T-helper 2 cell treated with Interferon-gamma antibody and Interleukin-4, amounts not matched to agents 5 μg/mL and 100 μg/mL, for 36 hours (primary cell): ENCODE data around the gene CEBPZOS.
"Not testable (repeated sequence)": the region's sequence is repeated elsewhere in the genome, so short reads cannot be mapped to it uniquely, and the experiment has no call there.

ENCODE experiments used
- DNase-seq: peaks from one replicate; pipeline ENCODE4 v3.0.0; 2021; ENCODE audit warnings: low spot score
- H3K27ac Mint-ChIP-seq: one replicate; pipeline ENCODE4 v1.8.0; 2021; ENCODE audit warnings: mild to moderate bottlenecking, mixed read lengths
- H3K27me3 Mint-ChIP-seq: one replicate; pipeline ENCODE4 v1.8.0; 2021; ENCODE audit warnings: low read depth, mixed read lengths
- H3K36me3 Mint-ChIP-seq: one replicate; pipeline ENCODE4 v1.8.0; 2021; ENCODE audit warnings: low read depth, mixed read lengths
- H3K4me1 Mint-ChIP-seq: one replicate; pipeline ENCODE4 v1.8.0; 2021; ENCODE audit warnings: low read depth, mixed read lengths
- H3K4me3 Mint-ChIP-seq: one replicate; pipeline ENCODE4 v1.8.0; 2022; ENCODE audit warnings: mild to moderate bottlenecking, moderate library complexity, mixed read lengths
- H3K9me3 Mint-ChIP-seq: one replicate; pipeline ENCODE4 v1.8.0; 2021; ENCODE audit warnings: mixed read lengths

Gene CEBPZOS

GRCh38 chr2:37180006-37180639, 16.2 kb upstream of the CEBPZOS start:
- H3K27me3 Mint-ChIP-seq = peaks cover 38% of the 10 kb centered on the region
- no peaks in the 10 kb centered on the region for H3K4me1 Mint-ChIP-seq
- H3K4me3 Mint-ChIP-seq = no peak overlapping the region
- no peaks in the 10 kb centered on the region for H3K9me3 Mint-ChIP-seq
- DNase-seq = no peak
- H3K36me3 Mint-ChIP-seq = no peaks in the 10 kb centered on the region
- H3K27ac Mint-ChIP-seq = no peak overlapping the region

DNA sequence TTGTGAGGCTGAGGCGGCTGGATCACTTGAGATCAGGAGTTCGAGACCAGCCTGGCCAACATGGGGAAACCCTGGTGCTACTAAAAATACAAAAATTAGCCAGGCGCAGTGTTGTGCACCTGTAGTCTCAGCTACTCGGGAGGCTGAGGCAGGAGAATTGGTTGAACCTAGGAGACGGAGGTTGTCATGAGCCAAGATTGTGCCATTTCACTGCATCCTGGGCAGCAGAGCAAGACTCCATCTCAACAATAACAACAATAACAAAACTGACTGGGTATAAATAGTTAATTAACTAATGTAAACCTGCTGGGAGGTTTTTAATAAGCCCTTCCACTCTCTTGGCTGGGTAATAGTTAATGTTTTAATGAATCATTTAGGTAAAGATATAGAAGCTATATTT, 15.7 kb upstream of the CEBPZOS start:
- Mint-ChIP-seq H3K9me3 (no peaks in the 10 kb centered on the region), H3K36me3 (no peaks in the 10 kb centered on the region), H3K4me3 (no peak overlapping the region), H3K27ac (no peak overlapping the region), H3K4me1 (no peaks in the 10 kb centered on the region), H3K27me3 (peaks cover 38% of the 10 kb centered on the region)
- DNase-seq = no peak

GRCh38 chr2:37181726-37182684, 14.3 kb upstream of the CEBPZOS start:
- DNase-seq = no peak
- H3K4me3 Mint-ChIP-seq = no peak overlapping the region
- H3K27me3 Mint-ChIP-seq = peaks cover 47% of the 10 kb centered on the region
- no peaks in the 10 kb centered on the region for H3K4me1 Mint-ChIP-seq
- no peaks in the 10 kb centered on the region for H3K36me3 Mint-ChIP-seq
- H3K9me3 Mint-ChIP-seq = no peaks in the 10 kb centered on the region
- no peak overlapping the region for H3K27ac Mint-ChIP-seq

- Mint-ChIP-seq H3K9me3 (no peaks in the 10 kb centered on the region), H3K36me3 (no peaks in the 10 kb centered on the region), H3K27ac (no peak within 1 kb of the TSS), H3K4me3 (no peak within 1 kb of the TSS), H3K27me3 (peaks cover 23% of the 10 kb centered on the region), H3K4me1 (peaks cover 4% of the 10 kb centered on the region)
- no peak for DNase-seq
Observed at GRCh38 chr2:37188570-37188969, 7.7 kb upstream of the CEBPZOS start, which contains the start of gene SULT6B1. TSS of gene SULT6B1 (minus strand) at chr2:37188670. CDS start at chr2:37188640, 30 bp downstream.

- no peaks in the 10 kb centered on the region for H3K36me3 Mint-ChIP-seq
- no peak for DNase-seq
- H3K27me3 Mint-ChIP-seq = peaks cover 20% of the 10 kb centered on the region
- no peak overlapping the region for H3K4me3 Mint-ChIP-seq
- no peaks in the 10 kb centered on the region for H3K9me3 Mint-ChIP-seq
- H3K4me1 Mint-ChIP-seq = peaks cover 4% of the 10 kb centered on the region
- no peak overlapping the region for H3K27ac Mint-ChIP-seq
Observed at GRCh38 chr2:37189452-37190153, 6.7 kb upstream of the CEBPZOS start.

DNA sequence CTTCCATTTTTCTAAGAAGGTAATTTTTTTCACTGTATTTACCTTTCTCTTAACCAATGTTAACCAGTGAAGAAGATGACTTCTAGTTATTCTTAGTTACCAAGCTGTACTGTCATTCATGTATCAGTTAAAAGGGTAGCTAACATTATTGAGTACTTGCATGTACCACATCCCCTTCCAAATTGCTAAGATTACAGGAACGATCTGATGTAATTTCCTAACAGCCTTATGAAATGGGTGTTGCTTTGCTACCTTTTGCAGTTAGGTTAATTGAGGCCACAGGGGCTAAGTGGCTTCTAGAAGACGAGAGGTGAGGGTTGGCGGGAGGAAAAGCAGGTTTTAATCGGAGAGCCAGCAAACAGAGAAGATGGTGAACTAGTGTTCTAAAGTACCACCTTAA, 6.0 kb upstream of the CEBPZOS start:
- no peak for DNase-seq
- H3K4me3 Mint-ChIP-seq = no peak overlapping the region
- H3K27ac Mint-ChIP-seq = no peak overlapping the region
- peaks cover 4% of the 10 kb centered on the region for H3K4me1 Mint-ChIP-seq
- H3K9me3 Mint-ChIP-seq = no peaks in the 10 kb centered on the region
- no peaks in the 10 kb centered on the region for H3K36me3 Mint-ChIP-seq
- peaks cover 15% of the 10 kb centered on the region for H3K27me3 Mint-ChIP-seq

DNA sequence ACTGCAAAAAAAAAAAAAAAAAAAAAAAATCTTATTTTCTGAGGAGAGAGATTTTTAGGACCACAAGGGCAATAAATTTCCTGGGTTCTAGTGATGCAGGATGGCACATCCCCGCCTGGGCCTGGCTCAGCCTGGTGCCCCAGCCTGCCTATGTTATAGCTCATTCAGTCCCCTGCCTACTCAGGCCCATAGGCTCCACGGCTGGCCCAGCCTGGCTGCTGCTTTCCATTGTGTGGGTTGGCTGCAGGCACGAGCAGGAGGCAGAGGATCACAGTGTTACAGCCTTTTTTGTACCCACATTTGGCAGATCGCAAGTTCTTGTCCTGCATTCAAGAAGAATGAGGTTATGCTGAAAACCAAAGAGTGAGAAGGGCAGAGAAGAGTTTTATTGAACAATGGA, 5.0 kb upstream of the CEBPZOS start:
- peaks cover 1% of the 10 kb centered on the region for H3K36me3 Mint-ChIP-seq
- H3K4me3 Mint-ChIP-seq = no peak overlapping the region
- peaks cover 10% of the 10 kb centered on the region for H3K27me3 Mint-ChIP-seq
- no peak for DNase-seq
- H3K4me1 Mint-ChIP-seq = peaks cover 4% of the 10 kb centered on the region
- H3K27ac Mint-ChIP-seq = no peak overlapping the region
- no peaks in the 10 kb centered on the region for H3K9me3 Mint-ChIP-seq

DNA sequence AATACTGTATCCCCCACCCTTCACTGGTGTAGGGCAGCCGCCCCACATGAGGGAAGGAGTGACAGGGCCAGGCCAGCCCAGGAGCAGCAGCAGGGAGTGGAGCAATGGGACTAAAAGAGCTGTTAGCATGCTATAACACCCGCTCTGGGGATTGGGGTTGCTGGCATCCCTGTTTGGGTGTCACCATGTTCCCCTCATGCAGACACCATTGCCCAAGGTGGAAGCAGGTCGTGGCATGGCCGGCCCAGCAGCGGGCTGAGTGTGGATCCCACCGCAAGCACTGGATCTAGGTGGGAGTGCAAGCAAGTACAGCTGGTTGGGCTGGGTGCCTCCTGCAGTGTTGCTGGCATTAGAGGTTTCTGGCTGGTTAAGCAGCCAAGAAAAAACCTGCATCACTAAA, 4.5 kb upstream of the CEBPZOS start:
- DNase-seq = no peak
- H3K4me3 Mint-ChIP-seq = no peak overlapping the region
- H3K27me3 Mint-ChIP-seq = peaks cover 8% of the 10 kb centered on the region
- H3K36me3 Mint-ChIP-seq = peaks cover 4% of the 10 kb centered on the region
- no peaks in the 10 kb centered on the region for H3K9me3 Mint-ChIP-seq
- no peak overlapping the region for H3K27ac Mint-ChIP-seq
- peaks cover 4% of the 10 kb centered on the region for H3K4me1 Mint-ChIP-seq

DNA sequence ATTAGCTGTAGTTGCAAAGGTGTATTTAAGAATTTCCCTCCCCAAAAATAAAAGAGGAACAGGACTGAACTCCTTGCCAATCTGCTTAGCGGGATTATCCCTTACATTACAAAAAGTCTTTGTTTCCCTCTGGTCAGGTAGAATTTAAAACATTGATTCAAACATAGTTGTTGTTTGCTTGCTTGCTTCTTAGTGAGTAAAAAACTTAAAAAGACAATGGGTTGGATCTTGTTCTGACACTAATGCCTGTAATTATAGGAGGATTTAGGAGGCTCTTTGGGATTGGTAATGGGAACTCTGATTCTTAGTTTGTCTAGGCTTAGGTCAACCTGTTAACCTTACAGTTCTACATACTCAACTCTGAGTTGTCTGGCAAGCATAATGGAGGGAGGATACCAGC, 3.7 kb upstream of the CEBPZOS start:
- no peak overlapping the region for H3K4me3 Mint-ChIP-seq
- H3K4me1 Mint-ChIP-seq = peaks cover 9% of the 10 kb centered on the region

DNA sequence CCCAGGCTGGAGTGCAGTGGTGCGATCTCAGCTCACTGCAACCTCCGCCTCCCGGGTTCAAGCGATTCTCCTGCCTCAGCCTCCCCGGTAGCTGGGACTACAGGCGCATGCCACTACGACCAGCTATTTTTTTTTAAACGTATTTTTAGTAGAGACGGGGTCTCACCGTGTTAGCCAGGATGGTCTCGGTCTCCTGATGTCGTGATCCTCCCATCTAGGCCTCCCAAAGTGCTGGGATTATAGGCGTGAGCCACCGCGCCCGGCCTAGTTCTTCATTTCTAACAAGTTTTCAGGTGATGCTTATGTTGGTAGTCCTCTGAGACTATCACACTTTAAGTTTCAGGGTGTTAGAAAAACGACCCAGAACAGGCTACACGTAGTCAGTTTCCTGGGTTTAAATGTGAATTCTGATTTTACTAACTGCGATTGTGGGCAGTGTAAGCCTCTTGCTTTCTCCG, 405 bp upstream of the CEBPZOS start:
- not testable (repeated sequence) for H3K9me3 Mint-ChIP-seq

More for the DNA sequence above, 3.7 kb upstream of the CEBPZOS start:
- DNase-seq = no peak
- Mint-ChIP-seq H3K36me3 (peaks cover 6% of the 10 kb centered on the region), H3K9me3 (no peaks in the 10 kb centered on the region), H3K27me3 (peaks cover 4% of the 10 kb centered on the region), H3K27ac (no peak overlapping the region)

GRCh38 chr2:37198681-37199065, 2.4 kb downstream of the CEBPZOS start:
- DNase-seq = no peak
- Mint-ChIP-seq H3K27me3 (no peaks in the 10 kb centered on the region), H3K4me1 (peaks cover 26% of the 10 kb centered on the region), H3K36me3 (peaks cover 41% of the 10 kb centered on the region), H3K9me3 (peaks cover 3% of the 10 kb centered on the region), H3K27ac (no peak overlapping the region), H3K4me3 (no peak overlapping the region)

More for the DNA sequence above, 405 bp upstream of the CEBPZOS start:
- peaks cover 15% of the 10 kb centered on the region for H3K4me1 Mint-ChIP-seq
- H3K27me3 Mint-ChIP-seq, DNase-seq: not testable (repeated sequence)
- H3K36me3 Mint-ChIP-seq = peaks cover 18% of the 10 kb centered on the region
- H3K27ac Mint-ChIP-seq = peak overlapping the region; percentile 97
- H3K4me3 Mint-ChIP-seq = peak overlapping the region; percentile 96

DNA sequence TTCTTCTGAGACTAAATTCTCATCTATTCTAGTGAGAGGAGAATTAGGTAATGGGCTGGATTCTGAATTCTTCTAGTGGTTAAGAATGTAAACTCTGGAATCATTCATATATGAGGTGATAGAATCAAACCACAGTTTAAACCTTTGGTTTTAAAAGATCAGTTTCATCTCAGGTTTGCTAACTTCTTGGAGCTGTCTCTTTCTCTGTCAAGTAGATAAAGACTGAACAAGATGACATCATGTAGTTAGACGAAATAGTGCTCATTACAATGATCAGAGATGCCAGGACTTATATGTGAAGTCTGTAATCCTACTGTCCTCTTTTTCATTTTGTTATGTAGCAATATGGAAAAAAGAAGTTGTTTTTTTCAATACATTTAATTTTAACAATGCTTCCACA, 4.9 kb downstream of the CEBPZOS start:
- H3K4me1 Mint-ChIP-seq = peaks cover 26% of the 10 kb centered on the region
- H3K27me3 Mint-ChIP-seq = no peaks in the 10 kb centered on the region
- no peak for DNase-seq
- peaks cover 64% of the 10 kb centered on the region for H3K36me3 Mint-ChIP-seq
- peaks cover 23% of the 10 kb centered on the region for H3K9me3 Mint-ChIP-seq
- no peak overlapping the region for H3K4me3 Mint-ChIP-seq
- no peak overlapping the region for H3K27ac Mint-ChIP-seq

- no peaks in the 10 kb centered on the region for H3K27me3 Mint-ChIP-seq
- H3K36me3 Mint-ChIP-seq = peaks cover 67% of the 10 kb centered on the region
- peak; percentile 50 for DNase-seq
- H3K9me3 Mint-ChIP-seq = peaks cover 29% of the 10 kb centered on the region
- no peak overlapping the region for H3K4me3 Mint-ChIP-seq
- peaks cover 26% of the 10 kb centered on the region for H3K4me1 Mint-ChIP-seq
- H3K27ac Mint-ChIP-seq = peak overlapping the region; percentile 31
Observed at GRCh38 chr2:37201766-37202165, 5.5 kb downstream of the CEBPZOS start.

GRCh38 chr2:37203708-37204107, 7.4 kb downstream of the CEBPZOS start:
- Mint-ChIP-seq H3K27ac (no peak overlapping the region), H3K36me3 (peaks cover 83% of the 10 kb centered on the region), H3K27me3 (no peaks in the 10 kb centered on the region), H3K4me3 (no peak overlapping the region), H3K4me1 (peaks cover 18% of the 10 kb centered on the region), H3K9me3 (peaks cover 48% of the 10 kb centered on the region)
- DNase-seq = no peak
